ENCODE results near the gene ONECUT1.

DNA sequence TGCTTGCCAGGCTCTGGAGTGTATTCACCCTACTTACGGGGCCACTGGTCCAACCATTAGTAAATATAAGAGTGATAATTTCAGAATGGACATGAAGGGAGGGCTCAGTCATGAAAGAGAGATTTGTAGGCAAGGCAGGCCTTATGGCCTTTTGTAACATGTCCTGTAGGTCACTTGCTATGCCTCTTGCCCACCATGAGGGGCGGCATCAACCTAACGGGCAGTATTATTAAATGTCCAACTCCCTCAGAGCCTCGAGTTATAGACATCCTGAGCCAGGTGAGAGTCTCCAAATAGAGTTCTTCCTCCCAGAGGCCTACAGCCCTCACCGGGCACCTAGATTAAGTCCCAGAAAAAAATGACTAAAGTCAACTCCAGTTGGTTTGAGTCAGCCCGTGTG is 30.2 kb downstream of the ONECUT1 start:
- TF ChIP-seq, protein P1, sequence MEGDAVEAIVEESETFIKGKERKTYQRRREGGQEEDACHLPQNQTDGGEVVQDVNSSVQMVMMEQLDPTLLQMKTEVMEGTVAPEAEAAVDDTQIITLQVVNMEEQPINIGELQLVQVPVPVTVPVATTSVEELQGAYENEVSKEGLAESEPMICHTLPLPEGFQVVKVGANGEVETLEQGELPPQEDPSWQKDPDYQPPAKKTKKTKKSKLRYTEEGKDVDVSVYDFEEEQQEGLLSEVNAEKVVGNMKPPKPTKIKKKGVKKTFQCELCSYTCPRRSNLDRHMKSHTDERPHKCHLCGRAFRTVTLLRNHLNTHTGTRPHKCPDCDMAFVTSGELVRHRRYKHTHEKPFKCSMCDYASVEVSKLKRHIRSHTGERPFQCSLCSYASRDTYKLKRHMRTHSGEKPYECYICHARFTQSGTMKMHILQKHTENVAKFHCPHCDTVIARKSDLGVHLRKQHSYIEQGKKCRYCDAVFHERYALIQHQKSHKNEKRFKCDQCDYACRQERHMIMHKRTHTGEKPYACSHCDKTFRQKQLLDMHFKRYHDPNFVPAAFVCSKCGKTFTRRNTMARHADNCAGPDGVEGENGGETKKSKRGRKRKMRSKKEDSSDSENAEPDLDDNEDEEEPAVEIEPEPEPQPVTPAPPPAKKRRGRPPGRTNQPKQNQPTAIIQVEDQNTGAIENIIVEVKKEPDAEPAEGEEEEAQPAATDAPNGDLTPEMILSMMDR (IDR thresholded peaks at IDR 0.05), result no peak
- TF ChIP-seq POLR2A (IDR thresholded peaks at IDR 0.05; ENCODE audit: low read length) (no peak), SMC3 (IDR thresholded peaks at IDR 0.05) (no peak)
- TF ChIP-seq, protein P2, sequence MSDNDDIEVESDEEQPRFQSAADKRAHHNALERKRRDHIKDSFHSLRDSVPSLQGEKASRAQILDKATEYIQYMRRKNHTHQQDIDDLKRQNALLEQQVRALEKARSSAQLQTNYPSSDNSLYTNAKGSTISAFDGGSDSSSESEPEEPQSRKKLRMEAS (IDR thresholded peaks at IDR 0.05), result no peak
